HG03196 (cell line): Measurements from ENCODE around the gene PAK6.

Source experiments
- ATAC-seq: cut with Tn5 transposase; IDR thresholded peaks from one replicate; pipeline ENCODE4 v1.9.1; 2021; ENCODE audit not compliant: unreplicated experiment

The PAK6 gene

GRCh38 chr15:40254452-40254851, 15.6 kb downstream of the PAK6 start:
- ATAC-seq = no peak

DNA sequence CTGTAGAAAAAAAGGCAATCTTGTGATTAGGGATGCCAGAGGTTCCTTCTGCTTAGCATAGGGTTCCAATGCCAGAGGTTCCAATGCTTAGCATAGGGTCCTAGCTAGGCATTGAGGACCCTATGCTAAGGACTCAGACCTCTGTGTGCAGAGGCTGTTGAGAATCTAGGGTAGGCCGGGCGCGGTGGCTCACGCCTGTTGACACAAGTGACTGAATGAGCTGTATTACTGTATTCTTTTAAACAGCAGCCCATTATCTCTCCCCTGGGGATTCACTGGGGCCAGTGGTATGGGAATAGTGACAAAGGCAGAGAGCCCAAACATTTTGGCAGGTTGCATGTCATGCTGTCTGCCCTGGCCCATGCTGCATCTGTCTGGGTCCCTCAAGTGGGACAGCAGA, 16.2 kb downstream of the PAK6 start:
- no peak for ATAC-seq

- no peak for ATAC-seq
These were observed 17.9 kb downstream of the PAK6 start for GRCh38 chr15:40256638-40257235.

DNA sequence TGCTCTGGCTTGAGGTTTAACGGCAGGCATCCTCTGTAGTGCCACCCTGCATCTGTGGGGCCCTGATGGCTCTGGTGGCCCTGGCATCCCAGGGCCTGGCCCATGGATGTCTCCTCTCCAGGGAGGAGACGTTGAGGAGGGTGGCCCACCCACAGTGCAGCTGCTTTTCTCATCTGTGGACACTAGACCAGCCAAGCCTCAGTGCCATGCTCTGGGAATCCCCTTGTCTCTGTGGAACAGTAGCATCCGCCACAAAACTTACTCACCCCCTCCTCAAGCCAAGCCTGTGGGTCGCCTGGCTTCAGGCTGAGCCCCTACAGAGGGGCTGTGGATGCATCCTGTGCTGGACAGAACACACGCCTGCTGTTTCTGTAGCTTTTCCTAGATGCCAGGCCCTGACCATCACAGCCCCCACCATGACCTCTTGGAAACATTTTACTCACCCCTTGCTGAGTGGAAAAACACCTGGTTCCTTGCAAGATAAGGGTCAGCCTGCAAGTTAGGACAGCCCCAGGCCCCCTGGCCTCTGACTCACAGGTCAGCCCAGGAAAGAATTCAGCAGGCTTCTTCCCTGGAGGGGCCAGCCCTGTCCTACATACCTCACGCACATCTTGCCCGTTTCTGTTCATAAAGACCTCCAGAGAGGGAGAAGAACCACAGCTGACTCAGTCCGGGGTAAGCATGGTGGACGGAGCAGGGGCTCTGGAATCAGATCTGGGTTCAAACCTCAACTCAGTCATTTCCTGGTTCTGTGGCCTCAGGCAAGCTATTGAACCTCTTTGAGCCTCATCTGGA, 19.0 kb downstream of the PAK6 start:
- no peak for ATAC-seq

DNA sequence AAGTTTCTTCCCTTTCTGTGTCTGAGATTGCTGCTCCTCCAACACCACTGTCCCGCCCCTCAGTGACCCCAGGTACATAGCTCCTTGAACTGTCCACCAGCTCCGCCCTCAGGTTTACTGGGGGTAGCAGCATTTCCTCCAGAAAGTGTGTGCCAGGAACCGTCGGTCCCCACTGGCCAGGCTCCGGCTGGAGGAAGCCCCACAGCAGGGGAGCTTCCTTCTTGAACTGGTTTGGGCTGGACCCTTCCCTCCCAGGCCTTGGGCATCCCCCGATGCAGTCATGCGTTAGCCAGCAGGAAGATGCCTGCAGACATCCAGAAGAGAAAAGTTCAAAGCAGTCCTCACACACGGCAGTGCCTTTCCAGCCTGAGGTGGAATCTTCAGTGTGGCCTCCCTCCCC, 19.7 kb downstream of the PAK6 start:
- no peak for ATAC-seq

DNA sequence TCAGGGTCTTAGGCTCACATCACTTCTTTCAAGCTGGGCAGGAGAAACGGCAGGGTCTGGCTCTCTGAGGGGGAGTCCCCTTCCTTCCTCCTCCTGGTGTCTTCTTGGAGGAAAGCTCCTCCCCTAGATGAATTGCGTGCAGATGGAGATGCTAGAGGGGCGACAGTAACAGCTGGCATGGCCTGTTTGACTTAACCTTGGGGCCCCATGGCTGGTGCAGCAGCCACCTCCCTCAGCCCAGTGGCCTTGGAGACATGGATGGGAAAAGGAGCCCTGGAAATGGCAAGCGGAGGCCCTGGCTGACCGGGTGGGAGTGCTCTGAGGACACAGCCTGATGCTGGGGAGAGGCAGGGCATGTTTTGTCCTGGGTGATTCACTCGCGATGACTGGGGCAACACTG, 20.2 kb downstream of the PAK6 start:
- ATAC-seq = no peak

DNA sequence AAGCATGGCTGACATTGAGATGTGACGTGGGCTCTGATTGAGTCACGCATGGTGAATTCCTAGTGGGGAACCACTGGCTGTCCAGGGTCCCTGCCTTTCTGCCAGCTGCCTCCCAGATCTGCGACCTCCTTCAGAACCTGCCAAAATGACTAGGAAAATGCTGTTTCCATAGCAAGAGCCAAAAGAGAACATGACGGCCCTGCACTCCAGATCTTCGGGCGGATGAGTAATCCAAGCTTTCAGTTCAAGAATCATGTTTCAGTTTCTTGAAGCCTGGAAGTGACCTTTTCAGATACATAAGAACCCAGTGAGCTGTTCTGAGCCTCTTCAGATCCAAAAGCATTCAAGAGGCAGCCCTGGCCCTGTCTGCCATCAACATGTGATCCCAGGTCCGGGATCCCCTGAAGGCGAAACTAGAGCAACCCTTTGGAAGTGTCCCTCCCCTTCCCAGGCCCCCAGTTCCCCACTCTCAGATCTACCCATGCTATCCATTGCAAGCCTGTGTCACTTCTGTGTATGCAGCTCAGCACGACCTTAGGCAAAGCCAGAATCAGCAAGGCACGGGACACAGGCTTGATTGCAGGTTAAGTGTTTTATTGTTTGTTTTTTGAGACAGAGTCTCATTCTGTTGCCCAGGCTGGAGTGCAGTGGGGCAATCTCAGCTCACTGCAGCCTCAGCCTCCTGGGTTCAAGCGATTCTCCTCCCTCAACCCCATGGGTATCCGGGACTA, 24.3 kb downstream of the PAK6 start:
- ATAC-seq = no peak

- no peak for ATAC-seq
These were observed 25.7 kb downstream of the PAK6 start for GRCh38 chr15:40264321-40265153.

GRCh38 chr15:40265355-40265754, 26.5 kb downstream of the PAK6 start:
- no peak for ATAC-seq

DNA sequence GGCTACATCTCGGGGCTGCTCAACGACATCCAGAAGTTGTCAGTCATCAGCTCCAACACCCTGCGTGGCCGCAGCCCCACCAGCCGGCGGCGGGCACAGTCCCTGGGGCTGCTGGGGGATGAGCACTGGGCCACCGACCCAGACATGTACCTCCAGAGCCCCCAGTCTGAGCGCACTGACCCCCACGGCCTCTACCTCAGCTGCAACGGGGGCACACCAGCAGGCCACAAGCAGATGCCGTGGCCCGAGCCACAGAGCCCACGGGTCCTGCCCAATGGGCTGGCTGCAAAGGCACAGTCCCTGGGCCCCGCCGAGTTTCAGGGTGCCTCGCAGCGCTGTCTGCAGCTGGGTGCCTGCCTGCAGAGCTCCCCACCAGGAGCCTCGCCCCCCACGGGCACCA, 27.0 kb downstream of the PAK6 start:
- no peak for ATAC-seq

- no peak for ATAC-seq
These were observed 28.0 kb downstream of the PAK6 start for GRCh38 chr15:40266828-40267304.

GRCh38 chr15:40267670-40268069, 28.8 kb downstream of the PAK6 start:
- ATAC-seq = no peak

- no peak for ATAC-seq
These were observed 30.7 kb downstream of the PAK6 start for GRCh38 chr15:40269604-40270003.

DNA sequence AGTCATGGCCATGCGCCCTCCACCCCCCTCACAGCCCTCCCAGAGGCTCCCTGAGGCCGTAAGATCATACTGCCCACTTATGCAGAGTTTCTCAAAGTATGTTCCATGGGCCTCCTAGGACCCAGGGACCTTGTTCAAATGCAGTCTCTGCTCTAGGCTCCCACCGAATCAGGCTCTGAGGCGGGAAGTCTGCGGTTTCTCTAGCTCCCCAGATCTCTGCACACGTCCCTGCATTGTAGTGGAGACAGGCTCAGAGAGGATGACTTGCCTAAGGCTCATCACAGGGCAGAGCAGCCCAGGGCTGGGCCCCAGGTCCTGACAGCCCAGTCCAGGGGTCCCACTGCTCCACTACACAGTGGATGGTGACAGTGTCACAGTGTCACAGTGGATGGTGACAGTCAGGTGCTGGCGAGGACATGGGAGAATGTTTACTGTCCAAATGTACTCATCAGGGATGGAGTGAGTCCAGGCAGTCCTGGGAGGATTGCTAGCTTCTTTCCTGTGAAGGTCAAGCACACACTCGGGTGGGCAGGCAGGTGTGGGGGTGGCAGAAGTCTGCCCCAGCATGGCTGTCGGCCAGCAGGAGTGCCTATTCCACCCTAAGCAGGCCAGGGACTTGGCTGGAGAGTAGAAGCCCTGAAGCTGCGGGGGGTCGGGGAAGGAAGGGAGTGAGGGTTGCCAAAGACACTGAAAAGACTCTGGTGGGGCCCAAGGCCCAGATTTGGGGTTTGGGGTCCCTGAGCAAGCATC, 31.6 kb downstream of the PAK6 start:
- ATAC-seq = no peak

- no peak for ATAC-seq
These were observed 33.0 kb downstream of the PAK6 start for GRCh38 chr15:40271685-40272484.

GRCh38 chr15:40272485-40273056, 33.7 kb downstream of the PAK6 start:
- no peak for ATAC-seq

- ATAC-seq = no peak
These were observed 34.6 kb downstream of the PAK6 start for GRCh38 chr15:40273428-40273827.

DNA sequence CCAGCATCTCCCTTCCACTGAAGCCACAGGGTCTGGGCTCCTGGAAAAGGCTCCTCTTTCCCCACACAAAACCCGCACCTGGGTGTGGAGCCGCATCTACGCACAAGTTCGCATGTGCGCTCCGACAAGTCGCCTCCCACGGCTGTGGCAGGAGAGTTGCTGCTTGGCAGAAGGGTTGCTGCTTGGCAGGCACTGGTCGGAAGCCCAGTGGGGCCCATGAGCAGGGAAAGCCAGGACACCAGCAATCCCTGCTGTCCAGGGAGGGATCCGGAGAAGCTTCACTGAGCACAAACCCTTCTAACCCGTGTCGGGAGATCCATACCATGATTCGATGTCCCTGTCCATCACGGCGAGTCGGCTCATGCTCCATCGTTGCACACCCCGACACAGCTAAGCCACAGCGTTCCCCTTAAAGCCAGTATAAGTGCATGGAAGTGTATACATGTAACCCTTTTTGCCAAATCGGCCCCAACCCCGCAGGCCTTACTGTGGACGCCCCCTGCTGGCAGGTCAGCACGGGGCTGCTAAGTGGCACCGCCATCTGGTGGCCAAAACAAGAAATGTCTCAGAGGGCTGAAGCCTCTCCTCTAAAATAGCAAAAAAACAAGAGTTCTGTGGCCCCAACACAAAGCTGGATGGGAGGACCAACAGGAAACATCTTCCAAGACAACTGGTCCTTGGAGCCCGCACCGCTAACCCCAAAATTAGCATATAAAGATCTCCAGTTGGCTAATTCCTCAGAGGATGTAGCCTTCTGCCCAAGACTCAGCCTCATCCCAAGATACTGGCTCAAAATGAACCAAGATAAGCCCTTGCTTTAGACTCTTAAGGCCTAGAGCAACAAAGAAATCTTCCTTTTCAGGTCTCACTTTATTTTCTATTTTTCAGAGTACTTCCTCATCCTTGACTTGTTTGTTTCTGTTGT, 35.7 kb downstream of the PAK6 start:
- ATAC-seq = no peak
